HEK293 (cell line): ENCODE data around the gene CFAP46.

Experiments
- GLI4 ChIP-seq: fragments of 450-650 bp; formaldehyde crosslinking; IDR thresholded peaks from 2 replicates; pipeline ENCODE4 v1.5.1; 2016; ENCODE audit warnings: missing biosample characterization, missing genetic modification characterization
- YY1 ChIP-seq: fragments of 450-650 bp; formaldehyde crosslinking; IDR thresholded peaks from 2 replicates; pipeline ENCODE4 v1.5.1; 2018; ENCODE audit warnings: missing biosample characterization, missing genetic modification characterization
- ZNF184 ChIP-seq: fragments of 450-650 bp; IDR thresholded peaks from 2 replicates; pipeline ENCODE4 v1.5.1; 2018; ENCODE audit warnings: missing biosample characterization, mild to moderate bottlenecking, missing genetic modification characterization
- ZNF202 ChIP-seq: fragments of 450-650 bp; formaldehyde crosslinking; IDR thresholded peaks from 2 replicates; pipeline ENCODE4 v1.5.1; 2016; ENCODE audit warnings: missing biosample characterization, missing genetic modification characterization, borderline replicate concordance
- ZNF398 ChIP-seq: fragments of 450-650 bp; formaldehyde crosslinking; IDR thresholded peaks from 2 replicates; pipeline ENCODE4 v1.5.1; 2017; ENCODE audit warnings: missing biosample characterization, missing genetic modification characterization
- ZNF629 ChIP-seq: fragments of 450-650 bp; formaldehyde crosslinking; IDR thresholded peaks from 2 replicates; pipeline ENCODE4 v1.5.1; 2017; ENCODE audit warnings: missing biosample characterization, missing genetic modification characterization
- TF ChIP-seq, protein P1 (sequence below): fragments of 450-650 bp; formaldehyde crosslinking; IDR thresholded peaks from 2 replicates; pipeline ENCODE4 v1.5.1; 2016; ENCODE audit warnings: missing biosample characterization, missing genetic modification characterization

- no peak for TF ChIP-seq ZNF202 (tag by site-specific recombination)
- no peak for TF ChIP-seq ZNF398 (tag by site-specific recombination)
- TF ChIP-seq, protein P1, sequence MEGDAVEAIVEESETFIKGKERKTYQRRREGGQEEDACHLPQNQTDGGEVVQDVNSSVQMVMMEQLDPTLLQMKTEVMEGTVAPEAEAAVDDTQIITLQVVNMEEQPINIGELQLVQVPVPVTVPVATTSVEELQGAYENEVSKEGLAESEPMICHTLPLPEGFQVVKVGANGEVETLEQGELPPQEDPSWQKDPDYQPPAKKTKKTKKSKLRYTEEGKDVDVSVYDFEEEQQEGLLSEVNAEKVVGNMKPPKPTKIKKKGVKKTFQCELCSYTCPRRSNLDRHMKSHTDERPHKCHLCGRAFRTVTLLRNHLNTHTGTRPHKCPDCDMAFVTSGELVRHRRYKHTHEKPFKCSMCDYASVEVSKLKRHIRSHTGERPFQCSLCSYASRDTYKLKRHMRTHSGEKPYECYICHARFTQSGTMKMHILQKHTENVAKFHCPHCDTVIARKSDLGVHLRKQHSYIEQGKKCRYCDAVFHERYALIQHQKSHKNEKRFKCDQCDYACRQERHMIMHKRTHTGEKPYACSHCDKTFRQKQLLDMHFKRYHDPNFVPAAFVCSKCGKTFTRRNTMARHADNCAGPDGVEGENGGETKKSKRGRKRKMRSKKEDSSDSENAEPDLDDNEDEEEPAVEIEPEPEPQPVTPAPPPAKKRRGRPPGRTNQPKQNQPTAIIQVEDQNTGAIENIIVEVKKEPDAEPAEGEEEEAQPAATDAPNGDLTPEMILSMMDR = peak; percentile 45; the same call in 1 of the 2 replicates
- TF ChIP-seq ZNF629 = no peak
- TF ChIP-seq YY1 (tag by site-specific recombination) = no peak
- TF ChIP-seq GLI4 (tag by site-specific recombination) = no peak
- TF ChIP-seq ZNF184 (tag by site-specific recombination) = no peak
These were observed 3.7 kb downstream of the CFAP46 start for GRCh38 chr10:132938472-132939339.
